K562 (cell line): ENCODE results near the gene SELPLG. TPM values are rescaled to one million over a fixed set of nuclear protein-coding genes. Genes with fewer than 3 reads are reported as not detected.

Source experiments
- ATAC-seq: fragments of 200-7000 bp; cut with Tn5 transposase; 3 replicates; pipeline ENCODE4 v1.9.1; 2020; ENCODE audit warnings: moderate library complexity
- BruUV-seq: library from RNA; stranded (reverse); fragments of 400-500 nt; replicated peaks from 2 replicates; lab custom pipeline; 2021; lab: Mats Ljungman, UMichigan
- CTCF ChIA-PET: fragments of 300-600 bp; formaldehyde crosslinking; extraction: SDS; loops from one replicate; lab custom pipeline; 2021; ENCODE audit warnings: low intra/inter-chr PET ratio; lab: Yijun Ruan, JAX
- POLR2A ChIA-PET: fragments of 300-600, 350-650 bp; sonication (Branson Sonifier 250); formaldehyde crosslinking; extraction: SDS; loops from one replicate; lab custom pipeline; 2021; ENCODE audit warnings: antibody characterized with exemption, inconsistent platforms; lab: Yijun Ruan, JAX
- DNase-seq, 4 experiments: peaks; one replicate each; pipeline versions ENCODE4 v3.0.0 to v3.0.0-alpha.2; 2011 to 2018; ENCODE audit warnings: low spot score in 3 of 4, mixed read lengths in 3 of 4; ENCODE audit errors: extremely low read depth in 1 of 4
- FAIRE-seq: peaks from 2 replicates; lab custom pipeline; 2011; peaks lifted over from hg19 to GRCh38; lab: Jason Lieb, UNC
- H2AFZ ChIP-seq: 2 replicates; pipeline ENCODE4 v1.6.0; 2011; ENCODE audit warnings: low read depth, low read length, control low read depth, inconsistent platforms
- H3K27ac ChIP-seq: fragments of 200-600 bp; 3 replicates; pipeline ENCODE4 v1.8.0; 2011; ENCODE audit warnings: low read depth, mild to moderate bottlenecking, control low read depth, inconsistent platforms, low read length, moderate library complexity, mixed read lengths; ENCODE audit errors: extremely low read depth
- H3K27me3 ChIP-seq, 2 experiments: fragments of 300-600 bp in 1 of 2; 2 replicates in 1 of 2; 3 replicates in 1 of 2; pipeline versions ENCODE4 v1.6.0 to v1.8.0; 2011; ENCODE audit warnings: inconsistent platforms in 2 of 2, low read length in 2 of 2, mild to moderate bottlenecking in 1 of 2, mixed read lengths in 1 of 2, moderate library complexity in 1 of 2; ENCODE audit not compliant: control insufficient read depth in 2 of 2, insufficient read depth in 2 of 2
- H3K36me3 ChIP-seq: fragments of 300-600 bp; 3 replicates; pipeline ENCODE4 v1.8.0; 2011; ENCODE audit warnings: mild to moderate bottlenecking, low read length, inconsistent platforms; ENCODE audit not compliant: control insufficient read depth, insufficient read depth
- H3K4me1 ChIP-seq, 2 experiments: fragments of 200-600 bp in 1 of 2; replicated peaks in 1 of 2; 2 replicates in 1 of 2; 3 replicates in 1 of 2; pipeline versions ENCODE4 v1.5.1 to v1.8.0; 2011; ENCODE audit warnings: inconsistent platforms in 2 of 2, low read length in 2 of 2, mild to moderate bottlenecking in 1 of 2, mixed read lengths in 1 of 2, moderate library complexity in 1 of 2; ENCODE audit not compliant: control insufficient read depth in 2 of 2, insufficient read depth in 2 of 2
- H3K4me2 ChIP-seq: 2 replicates; pipeline ENCODE4 v1.6.1; 2011; ENCODE audit warnings: low read length, control low read depth, inconsistent platforms, mixed read lengths; ENCODE audit not compliant: insufficient read depth
- H3K4me3 ChIP-seq: fragments of 200-600 bp; sonication (generic), shearing (Covaris generic); 2 replicates; pipeline ENCODE4 v1.5.1; 2016; ENCODE audit warnings: control low read depth, inconsistent platforms
- H3K79me2 ChIP-seq: fragments of 200-600 bp; 3 replicates; pipeline ENCODE4 v1.8.0; 2011; ENCODE audit warnings: low read length, inconsistent platforms; ENCODE audit not compliant: control insufficient read depth, insufficient read depth
- H3K9ac ChIP-seq, 2 experiments: 2 replicates each; pipeline versions ENCODE4 v1.6.0 to v1.6.1; 2011; ENCODE audit warnings: low read depth in 2 of 2, low read length in 2 of 2, control low read depth in 1 of 2, inconsistent platforms in 1 of 2, mild to moderate bottlenecking in 1 of 2, mixed read lengths in 1 of 2; ENCODE audit not compliant: insufficient read depth in 1 of 2
- H3K9me1 ChIP-seq: one replicate; pipeline ENCODE4 v1.6.0; 2011; ENCODE audit warnings: inconsistent platforms, mild to moderate bottlenecking, low read length, moderate library complexity; ENCODE audit not compliant: control insufficient read depth, insufficient read depth
- H3K9me3 ChIP-seq: replicated peaks from 2 replicates; pipeline ENCODE4 v1.5.1; 2011; ENCODE audit warnings: low read depth, low read length, inconsistent platforms; ENCODE audit not compliant: control insufficient read depth, insufficient read depth
- H4K20me1 ChIP-seq: replicated peaks from 2 replicates; pipeline ENCODE4 v1.6.1; 2011; ENCODE audit warnings: low read length, inconsistent platforms, mixed read lengths; ENCODE audit not compliant: control insufficient read depth, insufficient read depth
- CREM ChIP-seq: IDR thresholded peaks from 2 replicates; pipeline ENCODE4 v1.6.1; 2014; ENCODE audit warnings: antibody characterized with exemption, low read depth
- KAT2B ChIP-seq: IDR thresholded peaks from one replicate; pipeline ENCODE4 v1.6.1; 2012; ENCODE audit warnings: low read depth, mild to moderate bottlenecking, control low read depth, inconsistent platforms, low read length, moderate library complexity
- PRPF4 ChIP-seq: fragments of 200-400 bp; formaldehyde crosslinking; IDR thresholded peaks from one replicate; pipeline ENCODE4 v1.6.1; 2017; ENCODE audit warnings: low read length, low read depth, mild to moderate bottlenecking; ENCODE audit not compliant: insufficient read depth, poor library complexity, severe bottlenecking
- SETDB1 ChIP-seq: IDR thresholded peaks from one replicate; pipeline ENCODE4 v1.6.1; 2012; ENCODE audit warnings: low read length, control low read depth, inconsistent platforms
- ZNF133 ChIP-seq: fragments of 250-450 bp; sonication (Bioruptor Pico); IDR thresholded peaks from 2 replicates; pipeline ENCODE4 v1.4.0; 2020; ENCODE audit warnings: mild to moderate bottlenecking
- in situ Hi-C: fragments of 300-500 bp; cut with MboI; formaldehyde crosslinking; loops from 4 replicates; pipeline ENCODE4 v1.15.0; 2018; ENCODE audit warnings: inconsistent platforms, mixed read lengths
- intact Hi-C: fragments of 100-400 bp; cut with micrococcal nuclease; formaldehyde crosslinking; loops from 2 replicates; pipeline ENCODE4 v1.14.2; 2022
- polyA plus RNA-seq, 8 experiments: library from polyadenylated mRNA; depleted of rRNA in 4 of 8; stranded (reverse) in 5 of 8; unstranded in 3 of 8; fragments of >200 nt; fragmentation: Nextera tagmentation in 2 of 8; fragmentation: Illumina TruSeq in 1 of 8; extraction: Ambion mirVana in 2 of 8; extraction: Trizol in 1 of 8; gene quantifications; 2 replicates each; pipeline versions ENCODE4 v1.2.1 to v1.2.3, GENCODE V29; 2011 to 2014; ENCODE audit warnings: inconsistent platforms in 1 of 8, missing spikeins in 1 of 8
- total RNA-seq, 7 experiments: library from RNA; depleted of rRNA in 6 of 7; stranded (reverse); fragments of >200 nt in 6 of 7; fragmentation: Illumina TruSeq in 2 of 7; extraction: Trizol in 2 of 7; gene quantifications; 2 replicates each; pipeline versions ENCODE4 v1.2.1 to v1.2.3, GENCODE V29; 2011 to 2021; ENCODE audit warnings: low replicate concordance in 1 of 7
- TF ChIP-seq, protein P1 (sequence below): sonication (generic); formaldehyde crosslinking; IDR thresholded peaks from 2 replicates; pipeline ENCODE4 v1.8.0; 2022; ENCODE audit warnings: mild to moderate bottlenecking, missing genetic modification reagents
- TF ChIP-seq, protein P2 (sequence below): fragments of 250-450 bp; sonication (Bioruptor Pico); IDR thresholded peaks from 2 replicates; pipeline ENCODE4 v1.4.0; 2020; ENCODE audit warnings: mild to moderate bottlenecking, moderate library complexity, borderline replicate concordance
- TF ChIP-seq, protein P3 (sequence below): fragments of 250-450 bp; sonication (Bioruptor Pico); IDR thresholded peaks from 2 replicates; pipeline ENCODE4 v1.4.0; 2020; ENCODE audit warnings: borderline replicate concordance
- TF ChIP-seq, protein P4 (sequence below), 2 experiments: fragments of 450-650 bp; formaldehyde crosslinking in 1 of 2; IDR thresholded peaks; 2 replicates each; pipeline versions ENCODE4 v1.4.0 to v1.6.1; 2014 to 2020; ENCODE audit warnings: mild to moderate bottlenecking in 2 of 2, borderline replicate concordance in 1 of 2, low read depth in 1 of 2

Gene SELPLG
- total and polyA plus RNA-seq, 9 of the 15 experiments (the other 6 are each of a cell fraction or from before 2014, with no cell fraction given): 0.22 to 10.2 (median 1.7) TPM

DNA sequence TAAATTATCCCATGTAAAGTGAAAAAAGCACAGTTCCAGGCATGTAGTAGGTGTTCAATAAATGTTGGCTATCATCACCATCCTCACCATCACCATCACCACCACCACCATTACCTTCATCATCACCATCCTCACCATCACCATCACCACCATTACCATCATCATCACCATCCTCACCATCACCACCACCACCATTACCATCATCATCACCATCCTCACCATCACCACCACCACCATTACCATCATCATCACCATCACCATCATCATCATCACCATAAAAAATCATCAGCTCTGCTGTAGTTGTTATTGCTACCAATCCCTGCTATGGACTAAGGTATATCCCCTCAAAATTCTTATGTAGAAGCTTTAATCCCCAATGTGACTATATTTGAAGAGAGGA lies 56.2 kb downstream of the SELPLG start:
- Histone ChIP-seq H3K79me2 (no peaks in the 10 kb centered on the region), H3K9ac (no peak overlapping the region), H3K36me3 (no peaks in the 10 kb centered on the region), H2AFZ (no peak overlapping the region), H3K27me3 (peaks cover 2 to 14% of the 10 kb centered on the region in 2 experiments; a peak in 3 of 5 replicates), H3K4me1 (peaks cover 0 to 5% of the 10 kb centered on the region in 2 experiments; a peak in 1 of 5 replicates), H3K9me3 (no peaks in the 10 kb centered on the region), H3K4me2 (no peak overlapping the region), H4K20me1 (no peaks in the 10 kb centered on the region; the same call in 1 of the 2 replicates), H3K9me1 (no peaks in the 10 kb centered on the region), H3K27ac (no peak overlapping the region), H3K4me3 (no peak overlapping the region)
- intact Hi-C loops (no loop called here), in situ Hi-C loops (no loop called here)
- BruUV-seq: no TSS peak
- FAIRE-seq: no peak
- DNase-seq: no peak
- ChIA-PET CTCF (no interaction called here), POLR2A (interaction anchor here (1.0 to 1.2 kb wide), 2 partner anchors 11 to 51 kb away, joined by 4 to 5 read pairs; no protein-coding TSS in a partner anchor)
- no peak for ATAC-seq
- TF ChIP-seq PRPF4: no peak
- TF ChIP-seq, protein P1, sequence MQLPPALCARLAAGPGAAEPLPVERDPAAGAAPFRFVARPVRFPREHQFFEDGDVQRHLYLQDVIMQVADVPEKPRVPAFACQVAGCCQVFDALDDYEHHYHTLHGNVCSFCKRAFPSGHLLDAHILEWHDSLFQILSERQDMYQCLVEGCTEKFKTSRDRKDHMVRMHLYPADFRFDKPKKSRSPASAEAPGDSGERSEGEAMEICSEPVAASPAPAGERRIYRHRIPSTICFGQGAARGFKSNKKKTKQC (CRISPR knock-in tag): no peak
- TF ChIP-seq, protein P2, sequence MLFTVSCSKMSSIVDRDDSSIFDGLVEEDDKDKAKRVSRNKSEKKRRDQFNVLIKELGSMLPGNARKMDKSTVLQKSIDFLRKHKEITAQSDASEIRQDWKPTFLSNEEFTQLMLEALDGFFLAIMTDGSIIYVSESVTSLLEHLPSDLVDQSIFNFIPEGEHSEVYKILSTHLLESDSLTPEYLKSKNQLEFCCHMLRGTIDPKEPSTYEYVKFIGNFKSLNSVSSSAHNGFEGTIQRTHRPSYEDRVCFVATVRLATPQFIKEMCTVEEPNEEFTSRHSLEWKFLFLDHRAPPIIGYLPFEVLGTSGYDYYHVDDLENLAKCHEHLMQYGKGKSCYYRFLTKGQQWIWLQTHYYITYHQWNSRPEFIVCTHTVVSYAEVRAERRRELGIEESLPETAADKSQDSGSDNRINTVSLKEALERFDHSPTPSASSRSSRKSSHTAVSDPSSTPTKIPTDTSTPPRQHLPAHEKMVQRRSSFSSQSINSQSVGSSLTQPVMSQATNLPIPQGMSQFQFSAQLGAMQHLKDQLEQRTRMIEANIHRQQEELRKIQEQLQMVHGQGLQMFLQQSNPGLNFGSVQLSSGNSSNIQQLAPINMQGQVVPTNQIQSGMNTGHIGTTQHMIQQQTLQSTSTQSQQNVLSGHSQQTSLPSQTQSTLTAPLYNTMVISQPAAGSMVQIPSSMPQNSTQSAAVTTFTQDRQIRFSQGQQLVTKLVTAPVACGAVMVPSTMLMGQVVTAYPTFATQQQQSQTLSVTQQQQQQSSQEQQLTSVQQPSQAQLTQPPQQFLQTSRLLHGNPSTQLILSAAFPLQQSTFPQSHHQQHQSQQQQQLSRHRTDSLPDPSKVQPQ (CRISPR knock-in tag): no peak
- TF ChIP-seq CREM: no peak
- TF ChIP-seq, protein P3, sequence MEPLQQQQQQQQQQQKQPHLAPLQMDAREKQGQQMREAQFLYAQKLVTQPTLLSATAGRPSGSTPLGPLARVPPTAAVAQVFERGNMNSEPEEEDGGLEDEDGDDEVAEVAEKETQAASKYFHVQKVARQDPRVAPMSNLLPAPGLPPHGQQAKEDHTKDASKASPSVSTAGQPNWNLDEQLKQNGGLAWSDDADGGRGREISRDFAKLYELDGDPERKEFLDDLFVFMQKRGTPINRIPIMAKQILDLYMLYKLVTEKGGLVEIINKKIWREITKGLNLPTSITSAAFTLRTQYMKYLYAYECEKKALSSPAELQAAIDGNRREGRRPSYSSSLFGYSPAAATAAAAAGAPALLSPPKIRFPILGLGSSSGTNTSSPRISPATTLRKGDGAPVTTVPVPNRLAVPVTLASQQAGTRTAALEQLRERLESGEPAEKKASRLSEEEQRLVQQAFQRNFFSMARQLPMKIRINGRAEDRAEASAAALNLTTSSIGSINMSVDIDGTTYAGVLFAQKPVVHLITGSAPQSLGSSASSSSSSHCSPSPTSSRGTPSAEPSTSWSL (CRISPR knock-in tag): no peak
- no peak for TF ChIP-seq SETDB1
- TF ChIP-seq ZNF133: no peak
- TF ChIP-seq KAT2B: no peak
- TF ChIP-seq, protein P4, sequence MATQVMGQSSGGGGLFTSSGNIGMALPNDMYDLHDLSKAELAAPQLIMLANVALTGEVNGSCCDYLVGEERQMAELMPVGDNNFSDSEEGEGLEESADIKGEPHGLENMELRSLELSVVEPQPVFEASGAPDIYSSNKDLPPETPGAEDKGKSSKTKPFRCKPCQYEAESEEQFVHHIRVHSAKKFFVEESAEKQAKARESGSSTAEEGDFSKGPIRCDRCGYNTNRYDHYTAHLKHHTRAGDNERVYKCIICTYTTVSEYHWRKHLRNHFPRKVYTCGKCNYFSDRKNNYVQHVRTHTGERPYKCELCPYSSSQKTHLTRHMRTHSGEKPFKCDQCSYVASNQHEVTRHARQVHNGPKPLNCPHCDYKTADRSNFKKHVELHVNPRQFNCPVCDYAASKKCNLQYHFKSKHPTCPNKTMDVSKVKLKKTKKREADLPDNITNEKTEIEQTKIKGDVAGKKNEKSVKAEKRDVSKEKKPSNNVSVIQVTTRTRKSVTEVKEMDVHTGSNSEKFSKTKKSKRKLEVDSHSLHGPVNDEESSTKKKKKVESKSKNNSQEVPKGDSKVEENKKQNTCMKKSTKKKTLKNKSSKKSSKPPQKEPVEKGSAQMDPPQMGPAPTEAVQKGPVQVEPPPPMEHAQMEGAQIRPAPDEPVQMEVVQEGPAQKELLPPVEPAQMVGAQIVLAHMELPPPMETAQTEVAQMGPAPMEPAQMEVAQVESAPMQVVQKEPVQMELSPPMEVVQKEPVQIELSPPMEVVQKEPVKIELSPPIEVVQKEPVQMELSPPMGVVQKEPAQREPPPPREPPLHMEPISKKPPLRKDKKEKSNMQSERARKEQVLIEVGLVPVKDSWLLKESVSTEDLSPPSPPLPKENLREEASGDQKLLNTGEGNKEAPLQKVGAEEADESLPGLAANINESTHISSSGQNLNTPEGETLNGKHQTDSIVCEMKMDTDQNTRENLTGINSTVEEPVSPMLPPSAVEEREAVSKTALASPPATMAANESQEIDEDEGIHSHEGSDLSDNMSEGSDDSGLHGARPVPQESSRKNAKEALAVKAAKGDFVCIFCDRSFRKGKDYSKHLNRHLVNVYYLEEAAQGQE (IDR thresholded peaks at IDR 0.05; ENCODE audit: borderline replicate concordance): no peak
- TF ChIP-seq, protein P4 (CRISPR knock-in tag; IDR thresholded peaks at IDR 0.05; ENCODE audit: low read depth): no peak
